H1 (cell line): Measurements from ENCODE around the gene KMT2E. TPM values are rescaled to one million over a fixed set of nuclear protein-coding genes. Genes with fewer than 3 reads are reported as not detected.

ENCODE experiments used
- ASH2L ChIP-seq: fragments of 200-600, 300-600 bp; sonication (generic); IDR thresholded peaks from one replicate; pipeline ENCODE4 v1.7.1; 2017; ENCODE audit warnings: low read length
- CHD1 ChIP-seq: IDR thresholded peaks from 2 replicates; pipeline ENCODE4 v1.6.1; 2012; ENCODE audit warnings: low read depth, low read length, improper control_type of control experiment
- CTCF ChIP-seq, 3 experiments: IDR thresholded peaks; 1 replicate in 2 of 3; 2 replicates in 1 of 3; pipeline versions ENCODE4 v1.5.1 to v1.6.1; 2011; ENCODE audit warnings: low read length in 3 of 3, mild to moderate bottlenecking in 3 of 3, inconsistent platforms in 2 of 3, low read depth in 1 of 3, moderate library complexity in 1 of 3; ENCODE audit not compliant: insufficient read depth in 1 of 3; ENCODE audit errors: control extremely low read depth in 1 of 3
- EP300 ChIP-seq, 2 experiments: IDR thresholded peaks; 1 replicate in 1 of 2; 2 replicates in 1 of 2; pipeline ENCODE4 v1.6.1; 2011 to 2012; ENCODE audit warnings: low read depth in 2 of 2, low read length in 2 of 2, mild to moderate bottlenecking in 2 of 2, borderline replicate concordance in 1 of 2, inconsistent platforms in 1 of 2, moderate library complexity in 1 of 2
- HDAC2 ChIP-seq, 2 experiments: fragments of 300-600 bp in 1 of 2; sonication (generic) in 1 of 2; IDR thresholded peaks; 2 replicates each; pipeline ENCODE4 v1.6.1; 2011 to 2012; ENCODE audit warnings: low read depth in 2 of 2, low read length in 2 of 2, mild to moderate bottlenecking in 2 of 2, moderate library complexity in 2 of 2, borderline replicate concordance in 1 of 2, inconsistent platforms in 1 of 2
- KDM1A ChIP-seq: fragments of 200-600, 300-600 bp; sonication (generic); IDR thresholded peaks from 2 replicates; pipeline ENCODE4 v1.7.1; 2016; ENCODE audit warnings: mild to moderate bottlenecking, low read length, borderline replicate concordance
- MAX ChIP-seq: IDR thresholded peaks from 2 replicates; pipeline ENCODE4 v1.6.1; 2012; ENCODE audit warnings: inconsistent platforms
- PHF8 ChIP-seq: fragments of 200-600 bp; sonication (generic); conservative IDR thresholded peaks from 2 replicates; pipeline ENCODE4 v1.7.1; 2012; ENCODE audit warnings: low read depth, mild to moderate bottlenecking, inconsistent platforms, low read length, moderate library complexity
- POLR2A ChIP-seq, 2 experiments: IDR thresholded peaks; 1 replicate in 1 of 2; 2 replicates in 1 of 2; pipeline ENCODE4 v1.6.1; 2011; ENCODE audit warnings: low read depth in 2 of 2, low read length in 2 of 2, mild to moderate bottlenecking in 2 of 2; ENCODE audit errors: control extremely low read depth in 1 of 2
- POLR2AphosphoS5 ChIP-seq: IDR thresholded peaks from 2 replicates; pipeline ENCODE4 v1.6.1; 2011; ENCODE audit warnings: low read depth, low read length
- SAP30 ChIP-seq: fragments of 300-600 bp; sonication (generic); IDR thresholded peaks from 2 replicates; pipeline ENCODE4 v1.7.1; 2012; ENCODE audit warnings: low read length, moderate library complexity, mild to moderate bottlenecking, inconsistent platforms; ENCODE audit not compliant: insufficient read depth, insufficient replicate concordance
- SIN3A ChIP-seq, 2 experiments: IDR thresholded peaks in 1 of 2; conservative IDR thresholded peaks in 1 of 2; 2 replicates each; pipeline ENCODE4 v1.6.1; 2011 to 2012; ENCODE audit warnings: low read length in 2 of 2, improper control_type of control experiment in 1 of 2, low read depth in 1 of 2, mild to moderate bottlenecking in 1 of 2
- SP1 ChIP-seq: IDR thresholded peaks from 2 replicates; pipeline ENCODE4 v1.6.1; 2011; ENCODE audit warnings: low read depth, low read length
- SP4 ChIP-seq: IDR thresholded peaks from 2 replicates; pipeline ENCODE4 v1.6.1; 2012; ENCODE audit warnings: low read length, inconsistent platforms
- TAF7 ChIP-seq: optimal IDR thresholded peaks from 2 replicates; pipeline ENCODE3; 2011; ENCODE audit warnings: low read depth, mild to moderate bottlenecking, inconsistent platforms, low read length, moderate library complexity, borderline replicate concordance
- TBP ChIP-seq: IDR thresholded peaks from 2 replicates; pipeline ENCODE4 v1.6.1; 2011; ENCODE audit warnings: low read depth, low read length, improper control_type of control experiment
- YY1 ChIP-seq: IDR thresholded peaks from 2 replicates; pipeline ENCODE4 v1.6.1; 2011; ENCODE audit warnings: low read depth, mild to moderate bottlenecking, low read length
- polyA plus RNA-seq, 7 experiments: library from polyadenylated mRNA; depleted of rRNA in 3 of 7; stranded (reverse) in 5 of 7; unstranded in 2 of 7; fragments of >200 nt in 5 of 7; fragments of 200-250 nt in 2 of 7; gene quantifications; 1 replicate in 5 of 7; 2 replicates in 1 of 7; 4 replicates in 1 of 7; pipeline versions ENCODE4 v1.2.1 to v1.2.3, GENCODE V29; 2011 to 2013; ENCODE audit warnings: missing spikeins in 2 of 7, mixed read lengths in 2 of 7
- total RNA-seq: library from RNA; stranded (reverse); fragmentation: NEBNext Ultra II Directional; extraction: Animal tissue kit (Norgen Biotek cat#: 25700); gene quantifications from 2 replicates; pipeline ENCODE4 v1.2.1, GENCODE V29; 2021

KMT2E gene
- total and polyA plus RNA-seq, 2 of the 8 experiments (the other 6 are each of a cell fraction or from before 2014, with no cell fraction given), result 10.9 to 45.0 TPM

GRCh38 chr7:105013816-105014692, at the start of gene KMT2E (continued):
- TF ChIP-seq POLR2AphosphoS5, result peak; percentile 69; the same call in 1 of the 2 replicates
- peak; percentile 97 for TF ChIP-seq YY1
- peak; percentile 11 to 52; a peak in 1 of 4 replicates for TF ChIP-seq SIN3A (conservative IDR thresholded peaks at IDR 0.05 in 1 of 2, IDR thresholded peaks at IDR 0.05 in 1 of 2; ENCODE audit: low read depth in 1 of 2, low read length in 2 of 2)
- TF ChIP-seq CTCF (IDR thresholded peaks at IDR 0.05; ENCODE audit: control extremely low read depth in 1 of 3, insufficient read depth in 1 of 3, low read depth in 1 of 3, low read length in 3 of 3), result peak in 1 of 3 experiments; percentile 1; a peak in 1 of 4 replicates
- peak; percentile 82 for TF ChIP-seq ASH2L
- peak; percentile 45; the same call in 1 of the 2 replicates for TF ChIP-seq MAX
- no peak for TF ChIP-seq TAF7
- no peak for TF ChIP-seq SP1
- no peak; the same call in 1 of the 2 replicates for TF ChIP-seq SP4
- peak; percentile 24; the same call in 1 of the 2 replicates for TF ChIP-seq KDM1A
- peak; percentile 54 to 88 for TF ChIP-seq EP300 (IDR thresholded peaks at IDR 0.05; ENCODE audit: borderline replicate concordance in 1 of 2, low read depth in 2 of 2, low read length in 2 of 2)
- TF ChIP-seq POLR2A (IDR thresholded peaks at IDR 0.05; ENCODE audit: control extremely low read depth in 1 of 2, low read depth in 2 of 2, low read length in 2 of 2), result peak in 1 of 2 experiments; percentile 81; a peak in 2 of 3 replicates
- TF ChIP-seq PHF8, result 0 out of 2 replicates have a peak, but pooled peaks have one; percentile 45
- TF ChIP-seq TBP, result peak; percentile 53; the same call in 1 of the 2 replicates
- TF ChIP-seq SAP30, result peak; percentile 72
- TF ChIP-seq CHD1, result no peak
- TF ChIP-seq HDAC2 (IDR thresholded peaks at IDR 0.05; ENCODE audit: borderline replicate concordance in 1 of 2, low read depth in 2 of 2, low read length in 2 of 2), result peak in 1 of 2 experiments; percentile 24; a peak in 1 of 4 replicates
